Measurements from ENCODE around the gene GAL3ST2.

- TF ChIP-seq, protein P1, sequence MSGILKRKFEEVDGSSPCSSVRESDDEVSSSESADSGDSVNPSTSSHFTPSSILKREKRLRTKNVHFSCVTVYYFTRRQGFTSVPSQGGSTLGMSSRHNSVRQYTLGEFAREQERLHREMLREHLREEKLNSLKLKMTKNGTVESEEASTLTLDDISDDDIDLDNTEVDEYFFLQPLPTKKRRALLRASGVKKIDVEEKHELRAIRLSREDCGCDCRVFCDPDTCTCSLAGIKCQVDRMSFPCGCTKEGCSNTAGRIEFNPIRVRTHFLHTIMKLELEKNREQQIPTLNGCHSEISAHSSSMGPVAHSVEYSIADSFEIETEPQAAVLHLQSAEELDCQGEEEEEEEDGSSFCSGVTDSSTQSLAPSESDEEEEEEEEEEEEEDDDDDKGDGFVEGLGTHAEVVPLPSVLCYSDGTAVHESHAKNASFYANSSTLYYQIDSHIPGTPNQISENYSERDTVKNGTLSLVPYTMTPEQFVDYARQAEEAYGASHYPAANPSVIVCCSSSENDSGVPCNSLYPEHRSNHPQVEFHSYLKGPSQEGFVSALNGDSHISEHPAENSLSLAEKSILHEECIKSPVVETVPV (CRISPR knock-in tag; IDR thresholded peaks at IDR 0.05), result no peak
- no peak for TF ChIP-seq PATZ1 (CRISPR knock-in tag; IDR thresholded peaks at IDR 0.05; ENCODE audit: borderline replicate concordance)
- TF ChIP-seq ISL1 (CRISPR knock-in tag; IDR thresholded peaks at IDR 0.05), result no peak
- TF ChIP-seq ZFP3 (CRISPR knock-in tag; IDR thresholded peaks at IDR 0.05), result no peak
- TF ChIP-seq ARNTL (CRISPR knock-in tag; IDR thresholded peaks at IDR 0.05; ENCODE audit: borderline replicate concordance, low read depth), result no peak
These were observed 66.1 kb downstream of the GAL3ST2 start for GRCh38 chr2:241842620-241843211.

Measured in SK-N-SH treated with all-trans-retinoic acid at 6 μM for 48 hours (cell line).